Melanocyte of skin (primary cell): ENCODE data around the gene CNN1. TPM values are rescaled to one million over a fixed set of nuclear protein-coding genes. Genes with fewer than 3 reads are reported as not detected.

Experiments used
- small RNA-seq, 2 donors: library from RNA; depleted of rRNA; stranded (forward); fragments of <200 nt; gene quantifications; one replicate each; pipeline ENCODE3, GENCODE V24; 2012
- total RNA-seq, 2 donors: library from RNA; depleted of rRNA; stranded (reverse); fragments of >200 nt; gene quantifications; 2 replicates each; pipeline ENCODE4 v1.2.3, GENCODE V29; 2012

The CNN1 gene
- not detected for total RNA-seq

DNA sequence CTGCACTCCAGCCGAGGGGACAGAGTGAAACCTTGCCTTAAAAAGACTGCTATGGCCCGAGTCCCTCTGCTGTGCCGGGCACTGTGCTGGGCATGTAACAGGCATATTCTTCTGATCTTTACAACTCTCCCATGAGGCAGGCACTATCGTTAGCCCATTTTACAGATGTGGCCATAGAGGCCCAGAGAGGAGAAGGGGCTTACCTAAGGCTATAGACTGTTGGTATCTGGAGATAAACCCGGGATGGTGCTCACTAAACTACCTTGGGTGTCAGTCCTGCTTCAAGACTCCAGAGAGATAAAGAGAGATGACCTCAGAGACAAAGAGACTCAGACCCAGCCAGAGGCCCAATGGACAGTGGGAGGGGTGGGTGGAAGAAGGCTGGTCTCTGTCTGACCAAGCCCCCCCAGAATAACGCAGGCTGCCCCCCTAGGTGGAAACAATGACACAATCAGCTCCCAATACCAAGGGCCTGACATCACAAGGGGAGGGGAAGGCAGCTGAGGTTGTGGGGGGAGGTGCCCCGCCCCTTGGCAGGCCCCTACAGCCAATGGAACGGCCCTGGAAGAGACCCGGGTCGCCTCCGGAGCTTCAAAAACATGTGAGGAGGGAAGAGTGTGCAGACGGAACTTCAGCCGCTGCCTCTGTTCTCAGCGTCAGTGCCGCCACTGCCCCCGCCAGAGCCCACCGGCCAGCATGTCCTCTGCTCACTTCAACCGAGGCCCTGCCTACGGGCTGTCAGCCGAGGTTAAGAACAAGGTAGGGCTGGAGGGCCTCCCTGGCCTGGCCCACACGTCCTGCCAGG is at the start of gene CNN1:
Gene CNN1 (plus strand): TSS at position 620 of the 805 bp plus-strand sequence. CDS start 77 bp downstream, at position 697.

DNA sequence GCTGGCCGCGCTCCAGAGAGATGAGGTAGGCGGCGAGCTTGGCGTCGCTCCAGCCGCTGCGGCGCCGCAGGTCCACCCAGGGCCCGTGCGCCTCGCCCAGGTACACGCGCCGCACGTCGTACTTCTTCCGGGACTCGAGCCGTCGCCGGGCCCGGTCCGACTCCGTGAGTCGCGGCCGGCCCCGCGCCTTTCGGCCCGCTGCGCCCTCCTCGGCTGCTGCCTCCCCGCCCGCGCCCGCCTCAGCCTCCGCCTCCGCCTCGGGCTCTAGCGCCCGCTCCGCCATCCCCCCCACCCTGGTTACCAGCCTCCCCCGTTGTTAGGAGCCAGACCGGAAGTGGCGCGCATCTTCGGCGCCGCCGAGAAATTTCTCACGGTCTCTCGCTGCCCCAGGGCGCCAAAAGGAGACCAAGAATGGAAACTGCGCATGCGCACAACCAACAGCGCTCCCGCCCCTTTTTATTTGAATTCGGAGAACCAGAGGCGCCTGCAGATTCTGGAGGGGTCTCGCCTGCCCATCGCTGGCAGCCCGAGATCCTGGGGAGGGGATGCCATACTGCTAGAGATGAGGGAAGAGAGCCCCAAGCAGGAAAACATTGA is 33.0 kb upstream of the CNN1 start, which contains the start of gene ZNF653:
Gene ZNF653 (minus strand): TSS at position 336 of the 597 bp plus-strand sequence. CDS start 53 bp downstream, at position 283.

DNA sequence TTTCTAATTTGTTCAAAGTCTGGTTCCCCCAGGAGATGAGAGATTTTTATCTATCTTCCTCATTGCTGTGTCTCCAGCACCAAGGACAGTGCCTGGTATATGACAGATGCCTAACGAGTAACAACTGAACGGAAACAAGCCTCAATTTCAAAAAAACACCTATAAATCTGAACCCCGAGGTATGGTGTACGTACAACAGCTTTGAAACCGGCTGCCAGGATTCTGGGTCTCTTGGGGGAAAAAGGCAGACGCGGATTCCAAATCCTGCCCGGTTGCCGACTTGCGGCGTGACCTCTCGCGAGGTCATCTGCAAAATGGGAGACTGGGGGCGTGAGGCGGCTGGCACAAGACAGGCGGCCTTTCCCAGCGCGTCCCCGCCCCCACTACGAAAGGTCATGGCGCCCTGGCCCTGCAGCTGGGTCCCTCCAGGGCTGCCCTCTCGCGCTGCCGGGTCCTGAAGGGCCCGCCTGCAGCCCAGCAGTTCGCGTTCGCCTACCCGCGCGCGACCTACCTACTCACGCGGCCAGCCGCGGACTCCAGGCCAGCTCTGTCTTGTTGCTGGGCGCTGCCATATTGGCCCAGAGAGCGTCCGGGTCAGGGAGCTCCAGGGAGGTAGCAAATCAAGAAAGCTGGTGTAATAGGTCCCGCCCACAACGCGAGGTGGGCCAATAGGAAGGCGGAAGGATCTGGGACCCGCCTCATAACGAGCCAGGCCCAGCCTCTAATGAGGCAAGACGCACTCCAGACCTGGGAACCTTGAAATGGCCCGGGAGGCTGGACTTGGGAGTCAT is 9.9 kb upstream of the CNN1 start, which contains the start of gene ECSIT:
Gene ECSIT (minus strand): TSS at position 584 of the 791 bp plus-strand sequence. CDS start 9,964 bp downstream, outside the sequence.

DNA sequence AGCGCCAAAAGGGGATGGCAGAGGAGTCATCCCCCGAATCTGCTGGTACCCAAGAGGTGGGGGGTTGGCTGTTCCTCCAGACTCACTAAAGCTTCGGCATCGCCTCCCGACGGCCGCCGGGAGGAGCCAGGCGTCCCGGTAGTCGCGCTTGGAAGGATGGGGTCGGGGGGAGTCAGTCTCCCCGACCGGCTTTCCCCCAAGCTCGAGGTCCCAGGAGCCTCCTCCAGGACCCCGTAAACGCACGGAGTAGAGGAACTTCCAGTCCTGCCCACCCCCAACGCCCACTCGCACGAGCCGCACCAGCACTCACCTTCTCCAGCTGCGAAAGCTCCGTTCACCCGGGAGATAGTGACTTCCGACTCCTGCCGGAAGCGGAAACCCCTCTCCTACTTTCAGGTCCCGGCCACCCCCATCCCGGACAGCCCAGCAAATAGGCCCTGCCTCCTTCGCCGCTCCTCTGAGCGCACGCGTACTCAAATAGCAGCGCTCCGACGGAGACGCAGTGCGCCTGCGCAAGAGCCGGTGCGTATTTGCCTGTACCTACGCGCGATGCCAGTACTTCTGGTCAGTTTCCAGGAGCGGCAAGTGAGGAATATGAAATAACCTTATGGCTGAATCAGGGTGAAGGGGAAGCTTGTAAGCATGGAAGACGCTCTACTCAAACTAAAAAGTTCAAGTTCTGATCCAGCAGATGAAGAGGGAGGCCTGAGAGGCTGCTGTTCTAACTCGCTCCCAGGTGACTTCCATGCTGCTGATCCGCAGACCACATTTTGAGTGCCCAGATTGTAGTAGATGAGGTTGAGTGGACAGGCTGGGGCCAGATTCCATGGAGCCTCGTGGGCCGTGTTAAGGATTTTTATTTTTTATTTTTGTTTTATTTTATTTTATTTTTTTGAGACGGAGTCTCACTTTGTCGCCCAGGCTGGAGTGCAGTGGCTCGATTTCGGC is 20.5 kb downstream of the CNN1 start, which contains the start of gene ELOF1:
Gene ELOF1 (minus strand): TSS at position 350 of the 948 bp plus-strand sequence. CDS start 4,883 bp downstream, outside the sequence.

DNA sequence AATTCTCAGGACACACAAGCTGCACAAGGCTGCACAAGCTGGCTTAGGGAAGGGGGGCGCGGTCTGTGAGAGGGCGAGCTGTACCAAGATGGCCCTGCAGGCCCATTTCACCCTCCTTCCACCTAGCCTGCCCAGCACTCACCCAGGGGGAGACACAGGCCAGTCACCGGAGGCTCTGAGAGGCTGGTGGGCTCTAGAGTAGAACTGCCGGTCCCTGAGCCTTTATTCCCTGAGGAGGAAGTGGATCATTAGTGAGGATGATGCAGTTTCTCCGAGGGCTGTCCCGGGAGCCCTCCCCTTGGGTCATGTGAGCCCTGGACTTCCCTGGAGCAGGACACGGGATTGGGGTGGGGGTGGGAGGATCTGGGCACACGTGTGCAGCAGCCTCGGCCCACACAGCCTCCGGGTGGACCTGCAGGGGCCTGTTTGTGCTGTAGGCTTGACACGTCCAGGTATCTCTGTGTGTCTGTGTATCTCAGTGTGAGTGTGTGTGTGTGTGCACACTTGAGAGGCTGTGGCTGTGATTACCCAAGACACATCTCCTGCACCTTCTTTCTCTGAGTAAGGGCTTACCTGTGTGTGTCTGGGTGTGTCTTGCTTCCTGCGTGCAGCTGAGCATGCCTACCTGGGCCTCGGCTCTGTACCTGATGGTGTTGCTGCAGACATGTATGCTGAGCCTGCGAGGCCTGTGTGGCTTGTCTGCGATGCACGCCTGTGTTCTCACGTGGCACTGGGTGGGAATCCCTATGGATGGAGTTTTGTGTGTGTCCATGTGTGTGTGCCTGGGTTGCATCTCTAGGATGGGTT is 39.0 kb downstream of the CNN1 start, which contains the start of gene ACP5:
Gene ACP5 (minus strand): TSS at position 195 of the 807 bp plus-strand sequence. CDS start 328 bp downstream, outside the sequence.

DNA sequence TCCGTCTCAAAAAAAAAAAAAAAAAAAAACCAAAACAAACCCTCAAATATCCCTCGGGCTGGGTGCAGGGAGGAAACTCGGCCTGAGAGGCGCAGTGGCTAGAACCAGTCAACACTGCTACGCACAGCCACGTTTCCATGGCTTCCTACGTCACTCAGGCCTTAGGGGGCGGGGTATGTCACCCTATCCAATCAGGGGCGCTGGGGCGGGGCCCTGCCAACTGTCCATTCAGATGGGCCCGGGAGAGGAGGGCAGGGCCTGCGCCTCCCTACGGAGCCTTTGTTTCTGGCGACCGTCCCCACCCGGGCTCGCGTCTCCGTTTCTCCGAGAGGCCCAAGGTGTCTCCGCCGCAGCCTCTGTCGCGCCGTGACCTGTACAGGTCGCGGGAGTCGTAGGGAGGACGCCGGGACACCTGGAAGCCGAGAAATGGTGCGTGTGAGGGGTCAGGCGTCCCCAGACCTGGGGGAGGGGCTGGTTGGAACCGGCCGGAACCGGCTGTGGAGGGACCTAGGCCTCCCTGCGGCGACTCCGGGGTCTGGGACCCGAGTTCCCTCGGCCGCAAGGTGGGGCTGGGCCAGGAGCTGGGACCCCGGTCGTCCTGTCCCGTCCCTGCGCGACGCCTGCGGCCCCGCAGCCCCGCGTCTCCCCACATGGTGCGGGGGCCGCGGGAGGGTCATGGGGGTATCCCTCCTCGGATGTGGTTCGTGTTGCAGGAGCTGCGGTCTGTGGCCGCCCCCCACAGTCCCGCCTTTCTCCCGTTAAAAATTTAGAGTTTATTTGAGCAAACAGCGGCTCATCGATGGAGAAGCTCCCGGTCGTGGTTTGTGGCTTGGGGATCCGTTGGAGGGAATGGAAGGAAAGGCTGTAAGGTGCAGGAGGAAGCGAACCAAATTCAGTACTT is 58.8 kb downstream of the CNN1 start, which contains the start of gene ZNF627:
Gene ZNF627 (plus strand): TSS at position 282 of the 901 bp plus-strand sequence. CDS start 145 bp downstream, at position 427.

Small RNAs within 50 kb of the gene (small RNA-seq; reads per million reads assigned to genes)
- gene MIR7974 (0.09 to 0.23 reads per million in 2 donors), gene RN7SL833P (0 reads per million in 2 donors)

Other genes with a start within 250 kb of the CNN1 start
- gene TSPAN16, start 242.7 kb upstream of the CNN1 start, total RNA-seq = not detected
- gene RAB3D, start 199.2 kb upstream of the CNN1 start, total RNA-seq = 1 to 10 TPM; 4.1 to 6.3 TPM
- gene TMEM205, start 192.6 kb upstream of the CNN1 start, total RNA-seq = 100 to 1,000 TPM in 1 of 2 donors, 10 to 100 TPM in 1; 99.9 to 142 TPM
- 1 to 10 TPM; 4.7 to 9.6 TPM for gene CCDC159, start 192.3 kb upstream of the CNN1 start, total RNA-seq
- gene PLPPR2, start 183.4 kb upstream of the CNN1 start, total RNA-seq = 1 to 10 TPM; 6.5 to 6.7 TPM
- gene SWSAP1, start 164.2 kb upstream of the CNN1 start, total RNA-seq = 1 to 10 TPM; 1.3 to 1.4 TPM
- gene EPOR, start 154.5 kb upstream of the CNN1 start, total RNA-seq = 1 to 10 TPM; 7.6 to 8.0 TPM
- 1 to 10 TPM; 1.3 to 2.4 TPM for gene RGL3, start 119.5 kb upstream of the CNN1 start, total RNA-seq
- gene ODAD3, start 103.7 kb upstream of the CNN1 start, total RNA-seq = not detected
- gene PRKCSH, start 103.2 kb upstream of the CNN1 start, total RNA-seq = 100 to 1,000 TPM in 1 of 2 donors, 10 to 100 TPM in 1; 74.7 to 119 TPM
- not detected for gene ELAVL3, start 57.8 kb upstream of the CNN1 start, total RNA-seq
- 1 to 10 TPM; 2.4 to 3.0 TPM for gene ZNF653, start 33.0 kb upstream of the CNN1 start, total RNA-seq
- gene ECSIT, start 9.7 kb upstream of the CNN1 start, total RNA-seq = 10 to 100 TPM; 25.1 to 40.0 TPM
- gene ELOF1, start 20.4 kb downstream of the CNN1 start, total RNA-seq = 10 to 100 TPM; 43.7 to 52.3 TPM
- 100 to 1,000 TPM; 133 to 141 TPM for gene ACP5, start 38.8 kb downstream of the CNN1 start, total RNA-seq
- 10 to 100 TPM; 10.3 to 12.3 TPM for gene ZNF627, start 58.6 kb downstream of the CNN1 start, total RNA-seq
- gene ZNF823, start 200.1 kb downstream of the CNN1 start, total RNA-seq = 1 to 10 TPM; 8.6 to 8.7 TPM
- gene ZNF441, start 228.1 kb downstream of the CNN1 start, total RNA-seq = 1 to 10 TPM; 6.2 to 7.0 TPM